HEK293 (cell line): Measurements from ENCODE around the gene SPART.

Source experiments
- CTCF ChIA-PET: fragments of 350-600 bp; formaldehyde crosslinking; extraction: SDS; loops from one replicate; lab custom pipeline; 2021; ENCODE audit warnings: antibody characterized with exemption; lab: Yijun Ruan, JAX
- POLR2A ChIA-PET: fragments of 300-600 bp; formaldehyde crosslinking; extraction: SDS; loops from one replicate; lab custom pipeline; 2020; ENCODE audit warnings: antibody characterized with exemption, inconsistent platforms; lab: Yijun Ruan, JAX
- H3K27ac ChIP-seq: fragments of 200-500 bp; sonication (Bioruptor generic); 2 replicates; pipeline ENCODE4 v1.5.1; 2014; ENCODE audit warnings: low read depth, low read length, control low read depth, inconsistent platforms; ENCODE audit errors: extremely low read depth
- H3K36me3 ChIP-seq, 2 experiments: fragments of 200-500 bp in 1 of 2; sonication (Bioruptor generic) in 1 of 2; 1 replicate in 1 of 2; 2 replicates in 1 of 2; pipeline ENCODE4 v1.5.1; 2014 to 2017; ENCODE audit warnings: inconsistent platforms in 2 of 2, low read length in 2 of 2; ENCODE audit not compliant: control insufficient read depth in 2 of 2, insufficient read depth in 1 of 2
- H3K4me1 ChIP-seq: fragments of 200-500 bp; sonication (Bioruptor generic); 2 replicates; pipeline ENCODE4 v1.5.1; 2014; ENCODE audit warnings: mild to moderate bottlenecking, low read length, inconsistent platforms; ENCODE audit not compliant: control insufficient read depth, insufficient read depth
- H3K4me3 ChIP-seq: 2 replicates; pipeline ENCODE4 v1.5.1; 2011; ENCODE audit warnings: low read depth, mild to moderate bottlenecking, control low read depth, low read length, moderate library complexity
- H3K9me3 ChIP-seq: fragments of 200-500 bp; sonication (Bioruptor generic); 2 replicates; pipeline ENCODE4 v1.5.1; 2014; ENCODE audit warnings: low read depth, low read length, inconsistent platforms; ENCODE audit not compliant: control insufficient read depth, insufficient read depth
- EGR2 ChIP-seq: fragments of 450-650 bp; formaldehyde crosslinking; IDR thresholded peaks from 2 replicates; pipeline ENCODE4 v1.5.1; 2016; ENCODE audit warnings: low read depth, missing biosample characterization, missing genetic modification characterization
- GLI2 ChIP-seq: fragments of 450-650 bp; formaldehyde crosslinking; IDR thresholded peaks from 2 replicates; pipeline ENCODE4; 2017; ENCODE audit warnings: missing biosample characterization, missing genetic modification characterization, low read depth, borderline replicate concordance
- GLIS1 ChIP-seq: fragments of 450-650 bp; formaldehyde crosslinking; IDR thresholded peaks from 2 replicates; pipeline ENCODE4 v1.5.1; 2016; ENCODE audit warnings: missing biosample characterization, missing genetic modification characterization
- KLF10 ChIP-seq: fragments of 450-650 bp; IDR thresholded peaks from 2 replicates; pipeline ENCODE4 v1.5.1; 2018; ENCODE audit warnings: missing biosample characterization, mild to moderate bottlenecking, missing genetic modification characterization
- OSR2 ChIP-seq: fragments of 450-650 bp; formaldehyde crosslinking; IDR thresholded peaks from 2 replicates; pipeline ENCODE4 v1.5.1; 2016; ENCODE audit warnings: missing biosample characterization, missing genetic modification characterization
- YY1 ChIP-seq: fragments of 450-650 bp; formaldehyde crosslinking; IDR thresholded peaks from 2 replicates; pipeline ENCODE4 v1.5.1; 2018; ENCODE audit warnings: missing biosample characterization, missing genetic modification characterization
- ZBTB20 ChIP-seq: fragments of 450-650 bp; formaldehyde crosslinking; IDR thresholded peaks from 2 replicates; pipeline ENCODE4 v1.5.1; 2016; ENCODE audit warnings: missing biosample characterization, missing genetic modification characterization
- ZEB2 ChIP-seq: fragments of 450-650 bp; formaldehyde crosslinking; IDR thresholded peaks from 2 replicates; pipeline ENCODE4 v1.5.1; 2016; ENCODE audit warnings: missing biosample characterization, missing genetic modification characterization
- ZFP3 ChIP-seq: fragments of 450-650 bp; formaldehyde crosslinking; IDR thresholded peaks from 2 replicates; pipeline ENCODE4 v1.5.1; 2016; ENCODE audit warnings: low read depth, missing biosample characterization, missing genetic modification characterization
- ZFP41 ChIP-seq: fragments of 450-650 bp; formaldehyde crosslinking; IDR thresholded peaks from 2 replicates; pipeline ENCODE4 v1.5.1; 2016; ENCODE audit warnings: missing biosample characterization, missing genetic modification characterization, borderline replicate concordance
- ZIC2 ChIP-seq: fragments of 450-650 bp; formaldehyde crosslinking; IDR thresholded peaks from 2 replicates; pipeline ENCODE4 v1.5.1; 2016; ENCODE audit warnings: missing biosample characterization, missing genetic modification characterization
- ZNF146 ChIP-seq: fragments of 450-650 bp; formaldehyde crosslinking; IDR thresholded peaks from 2 replicates; pipeline ENCODE4 v1.5.1; 2016; ENCODE audit warnings: missing biosample characterization, missing genetic modification characterization
- ZNF16 ChIP-seq: fragments of 450-650 bp; formaldehyde crosslinking; IDR thresholded peaks from 2 replicates; pipeline ENCODE4 v1.5.1; 2016; ENCODE audit warnings: low read depth, missing biosample characterization, missing genetic modification characterization
- ZNF19 ChIP-seq: fragments of 450-650 bp; formaldehyde crosslinking; IDR thresholded peaks from 2 replicates; pipeline ENCODE4; 2016; ENCODE audit warnings: missing biosample characterization, missing genetic modification characterization, low read depth
- ZNF2 ChIP-seq: fragments of 450-650 bp; formaldehyde crosslinking; IDR thresholded peaks from 2 replicates; pipeline ENCODE4 v1.5.1; 2016; ENCODE audit warnings: missing biosample characterization, missing genetic modification characterization
- ZNF211 ChIP-seq: fragments of 450-650 bp; formaldehyde crosslinking; IDR thresholded peaks from 2 replicates; pipeline ENCODE4 v1.5.1; 2016; ENCODE audit warnings: low read depth, missing biosample characterization, missing genetic modification characterization
- ZNF214 ChIP-seq: fragments of 450-650 bp; formaldehyde crosslinking; IDR thresholded peaks from 2 replicates; pipeline ENCODE4 v1.5.1; 2017; ENCODE audit warnings: missing biosample characterization, mild to moderate bottlenecking, missing genetic modification characterization, borderline replicate concordance
- ZNF23 ChIP-seq: fragments of 450-650 bp; formaldehyde crosslinking; IDR thresholded peaks from 2 replicates; pipeline ENCODE4 v1.5.1; 2016; ENCODE audit warnings: missing biosample characterization, missing genetic modification characterization, borderline replicate concordance
- ZNF311 ChIP-seq: fragments of 450-650 bp; formaldehyde crosslinking; IDR thresholded peaks from 2 replicates; pipeline ENCODE4 v1.5.1; 2017; ENCODE audit warnings: missing biosample characterization, missing genetic modification characterization, borderline replicate concordance
- ZNF335 ChIP-seq: fragments of 450-650 bp; formaldehyde crosslinking; conservative IDR thresholded peaks from 2 replicates; pipeline ENCODE4 v1.5.1; 2016; ENCODE audit warnings: missing biosample characterization, missing genetic modification characterization
- ZNF341 ChIP-seq: fragments of 450-650 bp; formaldehyde crosslinking; IDR thresholded peaks from 2 replicates; pipeline ENCODE4; 2016; ENCODE audit warnings: low read depth, missing biosample characterization, missing genetic modification characterization
- ZNF510 ChIP-seq: fragments of 450-650 bp; formaldehyde crosslinking; IDR thresholded peaks from 2 replicates; pipeline ENCODE4 v1.5.1; 2018; ENCODE audit warnings: mild to moderate bottlenecking, missing genetic modification characterization, missing biosample characterization; ENCODE audit not compliant: insufficient replicate concordance
- ZNF530 ChIP-seq: fragments of 450-650 bp; formaldehyde crosslinking; IDR thresholded peaks from 2 replicates; pipeline ENCODE4 v1.5.1; 2016; ENCODE audit warnings: low read depth, missing biosample characterization, missing genetic modification characterization
- ZNF544 ChIP-seq: fragments of 450-650 bp; formaldehyde crosslinking; IDR thresholded peaks from 2 replicates; pipeline ENCODE4 v1.5.0; 2017; ENCODE audit warnings: missing biosample characterization, missing genetic modification characterization
- ZNF677 ChIP-seq: fragments of 450-650 bp; IDR thresholded peaks from 2 replicates; pipeline ENCODE4 v1.5.0; 2018; ENCODE audit warnings: missing biosample characterization, mild to moderate bottlenecking, missing genetic modification characterization, moderate library complexity
- TF ChIP-seq, protein P1 (sequence below): fragments of 450-650 bp; formaldehyde crosslinking; IDR thresholded peaks from 2 replicates; pipeline ENCODE4 v1.5.1; 2016; ENCODE audit warnings: missing biosample characterization, missing genetic modification characterization
- TF ChIP-seq, protein P2 (sequence below): fragments of 450-650 bp; formaldehyde crosslinking; IDR thresholded peaks from 2 replicates; pipeline ENCODE4 v1.5.1; 2016; ENCODE audit warnings: missing biosample characterization, missing genetic modification characterization

SPART gene

GRCh38 chr13:36353001-36353400, 6.8 kb upstream of the SPART start:
- ChIA-PET POLR2A (no interaction called here), CTCF (interaction anchor here (0.5 to 0.6 kb wide), 2 partner anchors 12 to 278 kb away, joined by 5 read pairs; no protein-coding TSS in a partner anchor)

GRCh38 chr13:36352350-36352749, 6.2 kb upstream of the SPART start:
- no peak overlapping the region for H3K27ac ChIP-seq
- CTCF ChIA-PET = interaction anchor here (0.6 kb wide), 1 partner anchor 12 kb away, joined by 5 read pairs; no protein-coding TSS in a partner anchor
- POLR2A ChIA-PET = no interaction called here
- H3K4me3 ChIP-seq = no peak overlapping the region
- no peaks in the 10 kb centered on the region; the same call in 1 of the 2 replicates for H3K4me1 ChIP-seq
- TF ChIP-seq ZEB2 (tag by site-specific recombination) (no peak), ZNF677 (tag by site-specific recombination) (no peak), EGR2 (tag by site-specific recombination) (no peak), ZNF530 (tag by site-specific recombination) (no peak), ZNF146 (no peak), YY1 (tag by site-specific recombination) (no peak), ZNF214 (tag by site-specific recombination) (no peak)
- TF ChIP-seq, protein P1, sequence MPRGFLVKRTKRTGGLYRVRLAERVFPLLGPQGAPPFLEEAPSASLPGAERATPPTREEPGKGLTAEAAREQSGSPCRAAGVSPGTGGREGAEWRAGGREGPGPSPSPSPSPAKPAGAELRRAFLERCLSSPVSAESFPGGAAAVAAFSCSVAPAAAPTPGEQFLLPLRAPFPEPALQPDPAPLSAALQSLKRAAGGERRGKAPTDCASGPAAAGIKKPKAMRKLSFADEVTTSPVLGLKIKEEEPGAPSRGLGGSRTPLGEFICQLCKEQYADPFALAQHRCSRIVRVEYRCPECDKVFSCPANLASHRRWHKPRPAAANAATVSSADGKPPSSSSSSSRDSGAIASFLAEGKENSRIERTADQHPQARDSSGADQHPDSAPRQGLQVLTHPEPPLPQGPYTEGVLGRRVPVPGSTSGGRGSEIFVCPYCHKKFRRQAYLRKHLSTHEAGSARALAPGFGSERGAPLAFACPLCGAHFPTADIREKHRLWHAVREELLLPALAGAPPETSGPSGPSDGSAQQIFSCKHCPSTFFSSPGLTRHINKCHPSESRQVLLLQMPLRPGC = no peak
- TF ChIP-seq, all 188 proteins: peak for 0
- no peaks in the 10 kb centered on the region for H3K36me3 ChIP-seq
- H3K9me3 ChIP-seq = no peaks in the 10 kb centered on the region

More at GRCh38 chr13:36353001-36353400, 6.8 kb upstream of the SPART start:
- Histone ChIP-seq H3K4me1 (no peaks in the 10 kb centered on the region; the same call in 1 of the 2 replicates), H3K4me3 (no peak overlapping the region), H3K9me3 (no peaks in the 10 kb centered on the region), H3K36me3 (no peaks in the 10 kb centered on the region)
- TF ChIP-seq ZNF544 (tag by site-specific recombination) (no peak), ZNF211 (tag by site-specific recombination) (no peak), ZNF335 (tag by site-specific recombination) (no peak)
- TF ChIP-seq, all 188 proteins: peak for 0
- no peak overlapping the region for H3K27ac ChIP-seq

DNA sequence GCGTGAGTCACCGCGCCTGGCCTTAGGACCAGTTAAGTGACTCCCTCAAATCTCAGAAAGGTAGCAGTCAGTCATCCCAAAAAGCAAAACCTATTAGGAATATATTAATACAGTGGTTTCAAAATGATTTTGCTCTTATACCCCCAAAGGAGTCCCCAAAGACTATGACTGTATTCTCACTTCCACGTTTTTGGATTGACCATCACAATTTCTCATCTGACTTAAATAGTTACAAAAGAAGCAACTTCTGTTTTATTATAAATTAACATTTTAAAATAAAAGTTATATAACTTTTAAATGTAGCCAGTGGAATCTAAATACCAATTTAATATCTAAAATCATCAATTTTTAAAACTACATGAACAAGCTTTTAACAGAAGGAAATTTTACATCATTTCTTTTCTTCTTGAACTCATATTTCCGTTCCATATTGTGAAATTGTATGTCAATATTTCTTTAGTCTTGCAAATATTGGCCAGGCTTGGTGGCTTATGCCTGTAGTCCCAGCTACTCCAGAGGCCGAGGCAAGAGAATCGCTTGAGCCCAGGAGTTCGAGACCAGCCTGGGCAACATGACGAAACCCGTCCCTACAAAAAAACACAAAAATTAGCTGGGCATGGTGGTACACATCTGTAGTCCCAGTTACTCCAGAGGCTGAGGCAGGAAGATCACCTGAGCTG, 1.5 kb upstream of the SPART start:
- Histone ChIP-seq H3K36me3 (no peaks in the 10 kb centered on the region), H3K4me3 (no peak overlapping the region), H3K27ac (no peak overlapping the region), H3K4me1 (no peaks in the 10 kb centered on the region), H3K9me3 (no peaks in the 10 kb centered on the region)
- POLR2A ChIA-PET = no interaction called here
- CTCF ChIA-PET = interaction anchor here (0.7 to 2.0 kb wide), 6 partner anchors 11 to 390 kb away, joined by 3 to 8 read pairs (median 4); no protein-coding TSS in a partner anchor
- no peak for TF ChIP-seq OSR2
- TF ChIP-seq ZNF16 (tag by site-specific recombination) = no peak
- no peak for TF ChIP-seq ZFP3
- TF ChIP-seq ZNF510 (tag by site-specific recombination) = no peak
- no peak for TF ChIP-seq ZIC2 (tag by site-specific recombination)
- TF ChIP-seq, protein P2, sequence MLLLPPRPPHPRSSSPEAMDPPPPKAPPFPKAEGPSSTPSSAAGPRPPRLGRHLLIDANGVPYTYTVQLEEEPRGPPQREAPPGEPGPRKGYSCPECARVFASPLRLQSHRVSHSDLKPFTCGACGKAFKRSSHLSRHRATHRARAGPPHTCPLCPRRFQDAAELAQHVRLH (tag by site-specific recombination) = no peak
- TF ChIP-seq GLI2 (tag by site-specific recombination) = no peak
- TF ChIP-seq ZNF23 (tag by site-specific recombination) = no peak
- no peak for TF ChIP-seq GLIS1
- no peak for TF ChIP-seq ZBTB20
- no peak for TF ChIP-seq ZFP41 (tag by site-specific recombination)
- no peak for TF ChIP-seq ZNF2 (tag by site-specific recombination)
- no peak for TF ChIP-seq ZNF341 (tag by site-specific recombination)
- no peak for TF ChIP-seq KLF10 (tag by site-specific recombination)
- TF ChIP-seq ZNF311 (tag by site-specific recombination) = no peak
- no peak for TF ChIP-seq ZNF19 (tag by site-specific recombination)
